GM10248 (cell line): Measurements from ENCODE around the gene ZIK1.
A peak's percentile ranks its signal among the peaks of the same experiment; 100 is the strongest.

Experiments
- CTCF ChIA-PET: fragments of 300-600 bp; sonication (Branson Sonifier 250); formaldehyde crosslinking; extraction: SDS; loops from one replicate; lab custom pipeline; 2021; ENCODE audit warnings: antibody characterized with exemption; lab: Yijun Ruan, JAX
- POLR2A ChIA-PET: fragments of 350-650 bp; sonication (Branson Sonifier 250); formaldehyde crosslinking; extraction: SDS; loops from one replicate; lab custom pipeline; 2020; ENCODE audit warnings: antibody characterized with exemption; lab: Yijun Ruan, JAX
- DNase-seq: peaks from one replicate; pipeline ENCODE4 v3.0.0; 2012; ENCODE audit errors: extremely low spot score
- CTCF ChIP-seq: IDR thresholded peaks from 2 replicates; pipeline ENCODE4 v1.5.1; 2012; ENCODE audit warnings: mild to moderate bottlenecking, low read depth; ENCODE audit errors: extremely low read depth, missing control alignments, control extremely low read depth

Gene ZIK1

DNA sequence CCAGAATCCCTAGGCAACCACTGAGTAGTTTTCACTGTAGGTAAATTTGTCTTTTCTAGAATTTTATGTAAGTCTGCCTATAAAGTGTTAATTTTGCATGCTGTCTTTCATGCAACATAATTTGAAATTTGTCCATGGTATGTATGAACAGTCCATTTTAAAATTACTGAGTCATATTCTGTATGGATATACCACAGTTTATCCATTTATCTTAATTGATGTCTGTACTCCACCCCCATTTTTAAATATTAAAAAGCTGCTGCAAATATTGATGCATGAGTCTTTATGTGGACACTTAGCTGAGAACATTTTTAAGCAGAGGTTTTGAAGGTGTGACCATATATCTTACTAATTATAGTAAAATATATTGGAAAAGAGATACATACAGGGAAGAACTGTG lies 39.1 kb downstream of the ZIK1 start:
- no peak for TF ChIP-seq CTCF
- no peak for DNase-seq
- ChIA-PET CTCF (interaction anchor here (1.0 kb wide), 1 partner anchor 11 kb away, joined by 3 read pairs; no protein-coding TSS in a partner anchor), POLR2A (no interaction called here)

- peak; percentile 96 for DNase-seq
- CTCF ChIA-PET: interaction anchor here (1.0 to 1.2 kb wide), 4 partner anchors 19 to 226 kb away, joined by 3 to 7 read pairs (median 4); partner anchors contain the start of genes ZNF134 and ZNF551
- TF ChIP-seq CTCF: peak; percentile 11
- POLR2A ChIA-PET: no interaction called here
Observed at GRCh38 chr19:57632987-57633831, 49.3 kb downstream of the ZIK1 start, which contains the start of gene ZNF211. ZNF211 (plus strand) TSS chr19:57633168; CDS start chr19:57633347, 179 bp downstream.

- POLR2A ChIA-PET: no interaction called here
- CTCF ChIA-PET: interaction anchor here (0.7 to 1.2 kb wide), 3 partner anchors 11 to 227 kb away, joined by 3 read pairs; partner anchors contain the start of gene ZNF134
Observed at GRCh38 chr19:57633832-57634131, 49.8 kb downstream of the ZIK1 start.

DNA sequence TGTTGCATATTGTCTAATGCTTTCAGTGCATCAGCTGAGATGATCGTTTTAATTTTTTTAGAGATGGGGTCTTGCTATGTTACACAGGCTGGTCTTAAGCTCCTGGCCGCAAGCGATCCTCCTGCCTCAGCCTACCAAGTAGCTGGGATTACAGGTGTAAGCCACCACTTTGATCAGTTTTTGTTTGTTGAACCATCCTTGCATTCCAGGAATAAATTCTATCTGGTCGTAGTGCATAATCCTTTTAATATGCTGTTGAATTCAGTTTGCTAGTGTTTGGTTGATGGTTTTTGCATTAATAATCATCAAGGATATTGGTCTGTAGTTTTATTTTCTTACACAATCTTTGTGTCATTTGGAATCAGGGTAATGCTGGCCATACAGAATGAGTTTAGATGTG lies 53.4 kb downstream of the ZIK1 start:
- CTCF ChIA-PET: no interaction called here
- no peak for TF ChIP-seq CTCF
- POLR2A ChIA-PET: no interaction called here
- no peak for DNase-seq

More at GRCh38 chr19:57633832-57634131, 49.8 kb downstream of the ZIK1 start:
- no peak for TF ChIP-seq CTCF
- no peak for DNase-seq

DNA sequence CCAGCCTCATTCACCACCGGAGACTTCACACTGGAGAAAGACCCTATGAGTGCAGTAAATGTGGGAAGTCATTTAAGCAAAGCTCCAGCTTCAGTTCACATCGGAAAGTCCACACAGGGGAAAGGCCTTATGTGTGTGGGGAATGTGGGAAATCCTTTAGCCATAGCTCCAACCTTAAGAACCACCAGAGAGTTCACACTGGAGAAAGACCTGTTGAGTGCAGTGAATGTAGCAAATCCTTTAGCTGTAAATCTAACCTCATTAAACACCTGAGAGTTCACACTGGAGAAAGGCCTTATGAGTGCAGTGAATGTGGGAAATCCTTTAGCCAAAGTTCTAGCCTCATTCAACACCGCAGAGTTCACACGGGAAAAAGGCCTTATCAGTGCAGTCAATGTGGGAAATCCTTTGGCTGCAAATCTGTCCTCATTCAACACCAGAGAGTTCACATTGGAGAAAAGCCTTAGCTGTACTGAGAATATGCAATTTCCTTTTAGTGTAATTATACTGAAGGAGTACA lies 57.8 kb downstream of the ZIK1 start:
- no peak for TF ChIP-seq CTCF
- ChIA-PET CTCF (interaction anchor here (1.0 kb wide), 1 partner anchor 22 kb away, joined by 3 read pairs; no protein-coding TSS in a partner anchor), POLR2A (no interaction called here)
- no peak for DNase-seq

- TF ChIP-seq CTCF: no peak
- no peak for DNase-seq
- ChIA-PET POLR2A (no interaction called here), CTCF (interaction anchor here (1.0 to 1.6 kb wide), 2 partner anchors 9 to 21 kb away, joined by 3 to 5 read pairs; no protein-coding TSS in a partner anchor)
Observed at GRCh38 chr19:57642396-57643046, 58.6 kb downstream of the ZIK1 start.
